ENCODE data around the gene DLGAP1.

Gene DLGAP1

DNA sequence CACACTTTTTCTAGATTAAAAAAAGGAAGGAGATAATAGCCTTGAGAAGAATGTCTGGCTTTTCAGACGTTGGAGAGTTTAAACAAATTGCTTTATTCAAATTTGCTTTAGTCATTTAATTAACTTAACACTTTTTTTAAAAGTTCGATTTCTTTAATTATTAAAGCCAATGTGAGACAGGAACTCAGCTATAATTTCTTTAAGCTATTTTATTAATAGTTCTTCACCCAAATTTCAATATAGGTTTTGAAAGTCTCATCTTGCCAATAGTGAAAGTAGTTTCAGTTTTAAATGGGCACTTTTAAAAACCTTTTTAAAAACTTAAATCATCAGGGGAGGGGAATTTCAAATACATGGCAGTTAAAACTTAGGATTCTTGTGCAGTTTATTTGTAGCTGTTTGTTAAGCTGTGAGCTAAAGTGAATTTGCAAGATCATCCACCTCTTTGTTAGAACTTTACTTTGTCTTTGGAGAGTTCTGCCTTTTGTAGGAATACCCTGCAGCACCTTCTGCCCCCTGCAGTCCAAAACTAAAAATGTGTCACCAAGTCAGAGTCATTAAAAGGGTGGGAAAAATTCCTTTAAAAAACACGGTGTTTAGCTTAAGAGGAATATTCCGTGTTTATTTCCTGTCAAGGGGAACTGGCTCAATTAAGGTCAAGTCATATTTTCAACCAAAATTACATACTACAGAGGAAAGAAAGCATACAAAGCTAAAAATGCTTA is 1000.6 kb downstream of the DLGAP1 start:
- no peak overlapping the region for H3K23ac ChIP-seq (ENCODE audit: low read depth, low read length, poor library complexity)
- no peak overlapping the region for H2BK15ac ChIP-seq (ENCODE audit: low read length)
- H4K8ac ChIP-seq (ENCODE audit: low read depth, low read length) = no peak overlapping the region
- no peak overlapping the region for H3K9ac ChIP-seq (ENCODE audit: low read depth, low read length, poor library complexity)
- no peak overlapping the region for H3K14ac ChIP-seq (ENCODE audit: low read length)
- H2BK120ac ChIP-seq (ENCODE audit: low read depth, low read length) = no peak overlapping the region
- WGBS, 2 donors (ENCODE audit: extremely low coverage in 2 of 2, insufficient read length in 2 of 2, insufficient replicate concordance in 1 of 2) = no CpG with 5 or more reads among the region's 4 CpGs
- H3K4me3 ChIP-seq (ENCODE audit: low read length in 2 of 2) = peak overlapping the region in 1 of 2 donors; percentile 69
- peaks cover 0 to 26% of the 10 kb centered on the region in 2 donors for H3K9me3 ChIP-seq (replicated peaks in 1 of 2; ENCODE audit: control insufficient read depth in 2 of 2, insufficient read depth in 1 of 2, low read depth in 1 of 2, low read length in 2 of 2)
- no peak overlapping the region for H2BK5ac ChIP-seq (ENCODE audit: low read length)
- H3K4me2 ChIP-seq (ENCODE audit: insufficient read depth, low read length, poor library complexity, severe bottlenecking) = peak overlapping the region; percentile 60
- H2AFZ ChIP-seq (ENCODE audit: low read length) = no peak overlapping the region
- DNase-seq (ENCODE audit: low spot score) = peak; percentile 56
- H3K4me1 ChIP-seq (ENCODE audit: control insufficient read depth in 2 of 2, insufficient read depth in 1 of 2, low read depth in 1 of 2, low read length in 2 of 2) = peaks cover 9 to 19% of the 10 kb centered on the region in 2 donors
- H3K79me1 ChIP-seq (ENCODE audit: low read depth, low read length) = peaks cover 1% of the 10 kb centered on the region
- H4K91ac ChIP-seq (ENCODE audit: low read depth, low read length, poor library complexity) = no peak overlapping the region
- no peak overlapping the region for H2AK5ac ChIP-seq (ENCODE audit: low read depth, low read length)
- H3K27me3 ChIP-seq (ENCODE audit: control insufficient read depth in 3 of 3, insufficient read depth in 3 of 3, low read depth in 1 of 3, low read length in 3 of 3) = no peaks in the 10 kb centered on the region
- H3K36me3 ChIP-seq (replicated peaks in 1 of 2; ENCODE audit: control insufficient read depth in 2 of 2, insufficient read depth in 2 of 2, low read length in 2 of 2) = peaks cover 15 to 44% of the 10 kb centered on the region in 2 donors
- no peak overlapping the region for H3K4ac ChIP-seq (ENCODE audit: low read length)
- H2BK12ac ChIP-seq (ENCODE audit: low read length) = no peak overlapping the region
- H3K27ac ChIP-seq (replicated peaks; ENCODE audit: low read length) = no peak overlapping the region
- no peak overlapping the region for H3K18ac ChIP-seq (ENCODE audit: low read length)

DNA sequence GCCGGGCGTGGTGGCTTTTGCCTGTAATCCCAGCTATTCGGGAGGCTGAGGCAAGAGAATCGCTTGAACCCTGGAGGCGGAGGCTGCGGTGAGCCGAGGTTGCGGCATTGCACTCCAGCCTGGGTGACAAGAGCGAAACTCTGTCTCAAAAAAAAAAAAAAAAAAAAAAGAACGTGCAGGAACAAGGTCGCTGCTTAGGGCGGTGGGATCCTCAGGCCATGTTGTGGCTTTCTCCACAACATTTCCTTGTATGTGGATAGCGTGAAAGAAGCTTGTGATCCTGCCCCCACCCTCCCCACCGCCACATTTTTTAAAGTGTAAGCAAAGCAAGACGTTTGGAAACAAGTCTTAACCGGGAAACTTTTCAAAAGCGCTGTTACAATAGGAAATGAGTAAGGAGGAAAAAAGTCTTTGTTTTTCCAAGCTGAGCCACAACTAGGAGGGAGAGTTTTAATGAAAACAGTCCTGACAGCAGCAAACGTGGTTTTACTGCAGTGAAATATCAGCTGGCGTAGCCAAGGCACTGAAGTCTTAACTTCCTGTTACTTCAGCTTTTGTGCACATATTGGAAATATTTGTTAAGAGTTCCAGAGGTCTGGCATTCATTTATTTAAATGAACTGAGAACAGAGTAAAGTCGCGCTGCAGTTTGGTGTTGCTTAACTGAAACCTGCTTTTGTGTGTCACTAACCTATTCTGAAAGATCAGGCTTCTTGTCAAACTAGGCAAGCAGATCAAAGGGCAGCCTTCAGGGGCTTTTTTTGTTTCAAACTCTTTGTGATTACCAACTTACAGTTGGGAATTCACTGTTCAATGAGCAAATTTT is 1001.4 kb downstream of the DLGAP1 start:
- Histone ChIP-seq H4K8ac (ENCODE audit: low read depth, low read length) (no peak overlapping the region), H2BK120ac (ENCODE audit: low read depth, low read length) (no peak overlapping the region), H2AFZ (ENCODE audit: low read length) (no peak overlapping the region), H2BK15ac (ENCODE audit: low read length) (no peak overlapping the region), H4K91ac (ENCODE audit: low read depth, low read length, poor library complexity) (no peak overlapping the region), H2BK12ac (ENCODE audit: low read length) (no peak overlapping the region), H3K9me3 (replicated peaks in 1 of 2; ENCODE audit: control insufficient read depth in 2 of 2, insufficient read depth in 1 of 2, low read depth in 1 of 2, low read length in 2 of 2) (peaks cover 0 to 19% of the 10 kb centered on the region in 2 donors), H3K4me2 (ENCODE audit: insufficient read depth, low read length, poor library complexity, severe bottlenecking) (peak overlapping the region; percentile 60), H2BK5ac (ENCODE audit: low read length) (no peak overlapping the region), H3K14ac (ENCODE audit: low read length) (no peak overlapping the region), H3K9ac (ENCODE audit: low read depth, low read length, poor library complexity) (no peak overlapping the region), H3K23ac (ENCODE audit: low read depth, low read length, poor library complexity) (no peak overlapping the region), H3K79me1 (ENCODE audit: low read depth, low read length) (peaks cover 1% of the 10 kb centered on the region), H3K18ac (ENCODE audit: low read length) (no peak overlapping the region), H3K4ac (ENCODE audit: low read length) (no peak overlapping the region), H3K4me3 (ENCODE audit: low read length in 2 of 2) (peak overlapping the region; percentile 69 to 95), H3K4me1 (ENCODE audit: control insufficient read depth in 2 of 2, insufficient read depth in 1 of 2, low read depth in 1 of 2, low read length in 2 of 2) (peaks cover 9 to 17% of the 10 kb centered on the region in 2 donors), H3K27ac (replicated peaks; ENCODE audit: low read length) (peak overlapping the region; percentile 91), H3K36me3 (replicated peaks in 1 of 2; ENCODE audit: control insufficient read depth in 2 of 2, insufficient read depth in 2 of 2, low read length in 2 of 2) (peaks cover 13 to 36% of the 10 kb centered on the region in 2 donors), H3K27me3 (ENCODE audit: control insufficient read depth in 3 of 3, insufficient read depth in 3 of 3, low read depth in 1 of 3, low read length in 3 of 3) (no peaks in the 10 kb centered on the region), H2AK5ac (ENCODE audit: low read depth, low read length) (no peak overlapping the region)
- peak; percentile 61 for DNase-seq (ENCODE audit: low spot score)
- no CpG with 5 or more reads among the region's 21 CpGs for WGBS, 2 donors (ENCODE audit: extremely low coverage in 2 of 2, insufficient read length in 2 of 2, insufficient replicate concordance in 1 of 2)

DNA sequence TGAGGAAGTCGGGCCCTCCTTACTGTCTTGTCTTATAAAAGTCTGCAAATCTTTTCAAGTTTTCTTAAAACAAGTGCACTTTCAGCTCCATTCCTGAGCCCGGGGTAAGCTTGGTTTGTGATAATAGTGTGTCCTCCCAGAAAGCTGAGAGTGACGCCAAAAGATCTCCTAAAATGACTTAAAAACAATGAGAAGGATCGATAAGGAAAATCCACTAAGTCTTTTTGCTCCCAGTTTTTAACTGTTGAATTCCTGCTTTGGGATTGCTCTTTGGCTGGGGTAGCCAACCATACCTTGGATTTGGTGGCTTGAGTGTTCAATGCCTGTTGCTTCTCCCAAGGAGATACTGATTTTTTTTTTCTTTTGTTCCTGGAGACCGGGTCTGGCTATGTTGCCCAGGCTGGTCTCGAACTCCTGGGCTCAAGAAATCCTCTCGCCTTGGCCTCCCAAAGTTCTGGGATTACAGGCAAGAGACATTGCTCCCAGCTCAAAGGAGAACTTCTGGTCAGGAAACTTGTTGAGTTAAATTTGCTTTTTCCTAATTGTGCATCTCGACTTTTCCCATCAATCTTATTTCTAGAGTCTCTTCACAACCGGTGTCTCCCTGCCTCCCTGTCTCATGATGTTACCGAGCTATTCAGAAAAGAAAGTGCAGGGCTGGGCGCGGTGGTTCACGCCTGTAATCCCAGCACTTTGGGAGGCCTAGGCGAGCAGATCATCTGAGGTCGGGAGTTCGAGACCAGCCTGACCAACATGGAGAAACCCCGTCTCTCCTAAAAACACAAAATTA is 1002.2 kb downstream of the DLGAP1 start:
- Histone ChIP-seq H3K4me3 (ENCODE audit: low read length in 2 of 2) (peak overlapping the region; percentile 69 to 95), H4K8ac (ENCODE audit: low read depth, low read length) (no peak overlapping the region), H3K4me2 (ENCODE audit: insufficient read depth, low read length, poor library complexity, severe bottlenecking) (peak overlapping the region; percentile 66), H3K9me3 (replicated peaks in 1 of 2; ENCODE audit: control insufficient read depth in 2 of 2, insufficient read depth in 1 of 2, low read depth in 1 of 2, low read length in 2 of 2) (peaks cover 0 to 11% of the 10 kb centered on the region in 2 donors), H2BK12ac (ENCODE audit: low read length) (no peak overlapping the region), H3K4ac (ENCODE audit: low read length) (no peak overlapping the region), H3K23ac (ENCODE audit: low read depth, low read length, poor library complexity) (peak overlapping the region; percentile 98), H2BK15ac (ENCODE audit: low read length) (no peak overlapping the region), H3K14ac (ENCODE audit: low read length) (no peak overlapping the region), H3K36me3 (replicated peaks in 1 of 2; ENCODE audit: control insufficient read depth in 2 of 2, insufficient read depth in 2 of 2, low read length in 2 of 2) (peaks cover 12 to 28% of the 10 kb centered on the region in 2 donors), H2AK5ac (ENCODE audit: low read depth, low read length) (no peak overlapping the region), H3K79me1 (ENCODE audit: low read depth, low read length) (peaks cover 1% of the 10 kb centered on the region), H2BK120ac (ENCODE audit: low read depth, low read length) (peak overlapping the region; percentile 73), H3K27ac (replicated peaks; ENCODE audit: low read length) (peak overlapping the region; percentile 91), H4K91ac (ENCODE audit: low read depth, low read length, poor library complexity) (no peak overlapping the region), H3K9ac (ENCODE audit: low read depth, low read length, poor library complexity) (no peak overlapping the region), H2BK5ac (ENCODE audit: low read length) (no peak overlapping the region), H2AFZ (ENCODE audit: low read length) (no peak overlapping the region), H3K4me1 (ENCODE audit: control insufficient read depth in 2 of 2, insufficient read depth in 1 of 2, low read depth in 1 of 2, low read length in 2 of 2) (peaks cover 8 to 13% of the 10 kb centered on the region in 2 donors), H3K27me3 (ENCODE audit: control insufficient read depth in 3 of 3, insufficient read depth in 3 of 3, low read depth in 1 of 3, low read length in 3 of 3) (no peaks in the 10 kb centered on the region), H3K18ac (ENCODE audit: low read length) (no peak overlapping the region)
- WGBS, 2 donors (ENCODE audit: extremely low coverage in 2 of 2, insufficient read length in 2 of 2, insufficient replicate concordance in 1 of 2) = no CpG with 5 or more reads among the region's 17 CpGs
- DNase-seq (ENCODE audit: low spot score) = no peak

Measured in neuronal stem cell (in vitro differentiated cells).